HG02610 (cell line): ENCODE measurements around the gene PDIA2.
"Not testable (repeated sequence)": the region's sequence is repeated elsewhere in the genome, so short reads cannot be mapped to it uniquely, and the experiment has no call there.

Experiments
- ATAC-seq: cut with Tn5 transposase; IDR thresholded peaks from one replicate; pipeline ENCODE4 v1.9.1; 2021; ENCODE audit warnings: mild to moderate bottlenecking, moderate library complexity; ENCODE audit not compliant: unreplicated experiment

The PDIA2 gene

GRCh38 chr16:263182-263774 lies 19.7 kb upstream of the PDIA2 start:
- no peak for ATAC-seq

- ATAC-seq, result no peak
Observed at GRCh38 chr16:263944-264343, 19.0 kb upstream of the PDIA2 start.

- ATAC-seq, result no peak
Observed at GRCh38 chr16:264440-264951, 18.5 kb upstream of the PDIA2 start.

- no peak for ATAC-seq
Observed at GRCh38 chr16:265002-265529, 17.9 kb upstream of the PDIA2 start.

GRCh38 chr16:265711-266110 lies 17.3 kb upstream of the PDIA2 start:
- ATAC-seq, result no peak

GRCh38 chr16:266258-267164 lies 16.5 kb upstream of the PDIA2 start:
- ATAC-seq, result no peak

GRCh38 chr16:267562-267961 lies 15.4 kb upstream of the PDIA2 start:
- not testable (repeated sequence) for ATAC-seq

GRCh38 chr16:268141-269053 lies 14.6 kb upstream of the PDIA2 start:
- ATAC-seq, result no peak

- ATAC-seq, result no peak
Observed at GRCh38 chr16:269061-269796, 13.7 kb upstream of the PDIA2 start.

- no peak for ATAC-seq
Observed at GRCh38 chr16:270381-271255, 12.3 kb upstream of the PDIA2 start.

- no peak for ATAC-seq
Observed at GRCh38 chr16:272633-273546, 10.1 kb upstream of the PDIA2 start.

- no peak for ATAC-seq
Observed at GRCh38 chr16:273547-274421, 9.2 kb upstream of the PDIA2 start.

GRCh38 chr16:275041-275641 lies 7.8 kb upstream of the PDIA2 start:
- ATAC-seq, result no peak

- no peak for ATAC-seq
Observed at GRCh38 chr16:275786-276232, 7.2 kb upstream of the PDIA2 start, which contains the start of gene RGS11. Gene RGS11 (minus strand): TSS chr16:275944. CDS start chr16:275911, 33 bp downstream.

- no peak for ATAC-seq
Observed at GRCh38 chr16:276426-277077, 6.4 kb upstream of the PDIA2 start.

GRCh38 chr16:278863-279366 lies 4.0 kb upstream of the PDIA2 start:
- ATAC-seq, result no peak
